ENCODE measurements around the gene ABHD16B. TPM values are rescaled to one million over a fixed set of nuclear protein-coding genes. Genes with fewer than 3 reads are reported as not detected.
"Not testable (repeated sequence)": the region's sequence is repeated elsewhere in the genome, so short reads cannot be mapped to it uniquely, and the experiment has no call there.

The ABHD16B gene
- total RNA-seq, 1 experiment from 2014 or later = not detected

GRCh38 chr20:63864978-63865640, 3.8 kb downstream of the ABHD16B start, which contains the start of gene TPD52L2:
TPD52L2 (plus strand) TSS chr20:63865270; CDS start chr20:63865366, 96 bp downstream.
- peak; percentile 99 for DNase-seq (ENCODE audit: low read depth)
- in situ Hi-C loops (cut with HindIII; ENCODE audit: low pct_unique_long_range_greater_than_20kb, low sequenced_read_pairs) = no loop called here

- in situ Hi-C loops (cut with HindIII; ENCODE audit: low pct_unique_long_range_greater_than_20kb, low sequenced_read_pairs); DNase-seq (ENCODE audit: low read depth): not testable (repeated sequence)
These were observed 5.7 kb downstream of the ABHD16B start for GRCh38 chr20:63867042-63867441.

DNA sequence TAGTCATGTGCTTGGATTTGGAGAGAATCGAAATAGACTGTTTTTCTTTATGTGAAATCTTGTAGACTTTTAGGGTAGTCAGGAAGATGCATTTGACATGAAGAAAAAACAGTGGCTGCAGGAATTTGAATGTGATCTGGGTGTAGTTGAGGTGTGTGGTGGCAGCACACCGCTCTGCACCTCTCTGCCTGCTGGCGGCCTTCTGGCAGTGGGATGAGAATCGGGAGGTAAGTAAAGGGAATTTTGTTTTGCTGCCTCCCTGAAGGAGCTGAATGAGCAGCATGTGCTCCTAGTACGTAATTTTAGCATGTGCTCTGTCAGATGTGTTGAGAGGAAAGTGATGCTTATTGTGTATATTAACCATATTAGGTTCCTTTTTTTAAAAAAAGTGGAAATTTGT, 7.0 kb downstream of the ABHD16B start:
- in situ Hi-C loops (cut with HindIII; ENCODE audit: low pct_unique_long_range_greater_than_20kb, low sequenced_read_pairs) = no loop called here
- no peak for DNase-seq (ENCODE audit: low read depth)

DNA sequence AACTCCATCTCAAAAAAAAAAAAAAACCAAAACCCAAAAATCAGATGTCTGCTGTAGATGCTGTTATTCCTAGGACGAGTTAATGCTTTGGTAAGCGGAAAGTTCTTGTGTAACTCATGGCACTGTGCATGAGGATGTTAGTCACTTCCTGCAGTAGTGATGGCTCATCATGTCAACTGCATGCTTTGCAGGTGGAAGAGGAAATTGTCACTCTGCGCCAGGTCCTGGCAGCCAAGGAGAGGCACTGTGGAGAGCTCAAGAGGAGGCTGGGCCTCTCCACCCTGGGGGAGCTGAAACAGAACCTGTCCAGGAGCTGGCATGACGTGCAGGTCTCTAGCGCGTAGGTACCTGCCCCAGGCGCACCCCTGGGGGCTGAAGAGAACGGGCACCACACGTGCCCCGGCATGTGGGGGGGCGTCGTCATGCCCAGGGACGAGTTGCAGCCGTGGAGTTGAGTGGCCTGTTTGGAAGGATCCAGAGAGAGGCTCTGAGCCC, 12.2 kb downstream of the ABHD16B start:
- no peak for DNase-seq (ENCODE audit: low read depth)
- in situ Hi-C loops (cut with HindIII; ENCODE audit: low pct_unique_long_range_greater_than_20kb, low sequenced_read_pairs) = no loop called here

DNA sequence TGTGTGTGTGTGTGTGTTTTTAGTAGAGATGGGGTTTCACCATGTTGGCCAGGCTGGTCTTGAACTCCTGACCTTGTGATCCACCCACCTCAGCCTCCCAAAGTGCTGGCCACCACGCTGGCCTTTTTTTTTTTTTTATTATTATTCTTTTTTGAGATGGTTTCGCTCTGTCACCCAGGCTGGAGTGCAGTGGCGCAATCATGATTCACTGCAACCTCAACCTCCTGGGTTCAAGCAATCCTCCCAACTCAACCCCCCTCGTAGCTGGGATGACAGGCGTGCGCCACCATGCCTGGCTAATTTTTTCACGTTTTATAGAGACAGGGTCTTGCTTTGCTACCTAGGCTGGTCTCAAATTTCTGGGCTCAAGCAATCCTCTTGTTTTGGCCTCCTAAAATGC, 12.9 kb downstream of the ABHD16B start:
- DNase-seq (ENCODE audit: low read depth); in situ Hi-C loops (cut with HindIII; ENCODE audit: low pct_unique_long_range_greater_than_20kb, low sequenced_read_pairs): not testable (repeated sequence)

DNA sequence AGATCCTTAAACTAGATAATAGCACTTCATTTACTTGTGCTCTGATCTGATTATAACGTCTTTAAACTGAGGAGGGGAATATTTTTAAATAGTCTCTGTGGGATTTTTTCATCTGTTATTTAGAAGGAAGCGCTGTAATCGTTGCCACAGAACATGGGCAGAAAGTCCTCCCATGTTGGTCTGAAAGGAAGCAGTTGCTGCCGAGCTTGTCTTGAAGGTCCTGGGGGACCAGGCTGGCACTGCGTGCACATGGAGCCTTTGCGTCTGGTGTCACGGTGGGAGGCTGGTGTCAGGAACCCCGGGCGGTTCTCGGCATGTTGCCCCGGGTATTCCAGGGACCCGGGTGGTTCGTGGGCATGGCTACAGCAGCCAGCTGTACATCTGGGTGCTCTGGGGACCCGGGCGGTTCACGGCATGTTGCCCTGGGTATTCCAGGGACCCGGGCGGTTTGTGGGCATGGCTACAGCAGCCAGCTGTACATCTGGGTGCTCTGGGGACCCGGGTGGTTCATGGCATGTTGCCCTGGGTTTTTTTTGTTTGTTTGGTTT, 15.3 kb downstream of the ABHD16B start:
- DNase-seq (ENCODE audit: low read depth) = no peak
- in situ Hi-C loops (cut with HindIII; ENCODE audit: low pct_unique_long_range_greater_than_20kb, low sequenced_read_pairs) = no loop called here

GRCh38 chr20:63877755-63878470, 16.6 kb downstream of the ABHD16B start:
- in situ Hi-C loops (cut with HindIII; ENCODE audit: low pct_unique_long_range_greater_than_20kb, low sequenced_read_pairs) = no loop called here
- no peak for DNase-seq (ENCODE audit: low read depth)

- in situ Hi-C loops (cut with HindIII; ENCODE audit: low pct_unique_long_range_greater_than_20kb, low sequenced_read_pairs) = no loop called here
- DNase-seq (ENCODE audit: low read depth) = no peak
These were observed 17.8 kb downstream of the ABHD16B start for GRCh38 chr20:63878899-63879663.

- in situ Hi-C loops (cut with HindIII; ENCODE audit: low pct_unique_long_range_greater_than_20kb, low sequenced_read_pairs); DNase-seq (ENCODE audit: low read depth): not testable (repeated sequence)
These were observed 19.6 kb downstream of the ABHD16B start for GRCh38 chr20:63880901-63881300.

DNA sequence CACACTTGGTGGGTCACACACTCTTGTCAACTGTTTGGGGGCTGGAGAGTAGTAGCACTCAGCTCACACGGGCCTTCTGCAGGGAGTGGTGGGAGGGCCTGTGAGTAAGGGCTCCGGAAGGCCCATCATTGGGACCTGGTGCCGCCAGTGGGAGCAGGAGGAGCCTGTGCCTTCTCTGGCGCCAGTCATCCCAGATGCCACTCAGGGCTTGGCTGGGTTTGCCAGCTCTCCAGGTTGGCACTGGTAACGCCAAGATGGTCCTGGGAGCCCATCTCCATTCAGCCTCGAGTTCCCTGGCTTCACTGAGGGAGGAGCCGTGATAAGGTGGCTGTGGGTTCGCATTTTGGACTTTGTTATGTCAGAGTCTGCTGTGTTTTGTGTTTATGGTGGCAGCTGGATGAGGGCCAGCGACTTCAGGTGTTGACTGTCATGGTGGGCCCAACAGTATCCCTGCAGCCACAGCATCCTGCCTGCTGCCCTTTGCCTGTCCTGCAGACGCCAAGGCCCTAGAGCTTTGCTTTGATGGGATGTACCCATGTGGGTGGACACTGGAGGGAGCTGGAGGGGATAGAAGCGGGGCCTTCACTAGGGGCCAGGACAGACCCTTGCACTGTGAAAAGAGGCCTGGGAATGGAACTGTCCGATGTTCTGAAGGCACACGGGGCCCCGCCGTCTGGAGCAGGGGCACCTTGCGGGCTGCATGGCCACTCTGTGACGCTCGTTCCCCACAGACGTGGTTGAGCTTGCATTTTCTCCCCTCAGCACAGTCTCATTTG, 20.3 kb downstream of the ABHD16B start:
- no peak for DNase-seq (ENCODE audit: low read depth)
- in situ Hi-C loops (cut with HindIII; ENCODE audit: low pct_unique_long_range_greater_than_20kb, low sequenced_read_pairs) = no loop called here

DNA sequence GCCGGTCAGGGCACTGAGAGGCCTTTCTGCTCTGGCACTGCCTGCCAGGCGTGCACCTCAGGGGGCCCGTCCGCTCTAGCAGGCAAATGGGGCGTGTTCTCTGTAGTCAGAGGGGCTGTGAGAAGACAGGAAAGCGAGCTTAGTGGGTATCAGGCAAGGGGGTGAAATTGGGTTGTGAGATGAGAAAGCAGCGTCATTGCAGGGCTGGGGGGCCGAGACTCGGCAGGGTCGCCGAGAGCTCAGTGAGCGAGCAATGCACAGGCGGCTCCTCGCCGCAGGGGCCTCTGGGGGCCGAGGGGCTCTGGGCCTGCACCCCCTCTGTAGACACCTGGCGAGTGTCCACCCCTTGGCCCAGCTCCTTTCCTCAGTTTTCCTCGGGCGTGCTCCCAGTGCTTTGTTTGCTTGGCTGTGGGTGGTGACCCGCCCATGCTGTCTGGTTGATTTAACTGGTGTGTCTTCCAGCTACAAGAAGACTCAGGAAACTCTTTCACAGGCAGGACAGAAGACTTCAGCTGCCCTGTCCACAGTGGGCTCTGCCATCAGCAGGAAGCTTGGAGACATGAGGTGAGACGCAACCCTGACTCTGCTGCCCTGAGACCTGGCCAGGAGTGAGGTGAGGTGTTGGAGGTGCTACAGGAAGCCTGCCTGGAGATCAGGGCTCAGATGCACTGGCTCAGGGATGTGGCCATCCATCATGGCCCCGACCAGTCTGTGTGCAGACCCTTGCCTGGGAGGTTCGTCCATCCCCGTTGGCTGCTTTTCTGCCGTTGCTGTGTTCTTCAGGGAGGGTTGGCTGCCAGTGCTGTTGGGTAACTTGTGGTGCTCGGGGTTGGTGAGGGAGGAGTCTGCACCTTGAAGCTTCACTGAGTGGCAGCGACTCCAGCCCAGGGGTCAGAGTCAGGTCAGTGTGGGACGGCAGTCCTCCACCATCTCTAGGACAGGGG, 21.2 kb downstream of the ABHD16B start:
- DNase-seq (ENCODE audit: low read depth) = no peak
- in situ Hi-C loops (cut with HindIII; ENCODE audit: low pct_unique_long_range_greater_than_20kb, low sequenced_read_pairs) = no loop called here

DNA sequence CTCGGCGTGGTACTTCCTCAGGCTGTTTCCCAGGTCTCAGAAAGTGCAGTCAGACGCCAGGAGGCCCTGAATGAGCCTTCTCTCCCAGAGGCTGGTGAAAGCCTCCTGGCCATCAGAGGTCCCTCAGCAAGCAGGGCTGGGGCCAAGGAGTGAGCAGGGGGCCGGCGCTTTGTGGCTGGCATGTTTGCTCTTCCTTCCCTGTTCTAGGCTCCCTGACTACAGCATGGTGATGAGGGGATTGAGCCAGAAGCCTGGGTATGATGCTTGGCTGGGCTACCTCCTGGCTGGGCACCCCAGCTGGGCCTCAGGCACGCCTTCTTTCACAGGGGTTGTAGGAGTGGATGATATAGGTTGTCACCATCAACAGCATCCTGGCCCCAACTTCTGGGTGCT, 21.9 kb downstream of the ABHD16B start:
- no peak for DNase-seq (ENCODE audit: low read depth)
- in situ Hi-C loops (cut with HindIII; ENCODE audit: low pct_unique_long_range_greater_than_20kb, low sequenced_read_pairs) = no loop called here

- no peak for DNase-seq (ENCODE audit: low read depth)
- in situ Hi-C loops (cut with HindIII; ENCODE audit: low pct_unique_long_range_greater_than_20kb, low sequenced_read_pairs) = no loop called here
These were observed 23.4 kb downstream of the ABHD16B start for GRCh38 chr20:63884506-63885263.

DNA sequence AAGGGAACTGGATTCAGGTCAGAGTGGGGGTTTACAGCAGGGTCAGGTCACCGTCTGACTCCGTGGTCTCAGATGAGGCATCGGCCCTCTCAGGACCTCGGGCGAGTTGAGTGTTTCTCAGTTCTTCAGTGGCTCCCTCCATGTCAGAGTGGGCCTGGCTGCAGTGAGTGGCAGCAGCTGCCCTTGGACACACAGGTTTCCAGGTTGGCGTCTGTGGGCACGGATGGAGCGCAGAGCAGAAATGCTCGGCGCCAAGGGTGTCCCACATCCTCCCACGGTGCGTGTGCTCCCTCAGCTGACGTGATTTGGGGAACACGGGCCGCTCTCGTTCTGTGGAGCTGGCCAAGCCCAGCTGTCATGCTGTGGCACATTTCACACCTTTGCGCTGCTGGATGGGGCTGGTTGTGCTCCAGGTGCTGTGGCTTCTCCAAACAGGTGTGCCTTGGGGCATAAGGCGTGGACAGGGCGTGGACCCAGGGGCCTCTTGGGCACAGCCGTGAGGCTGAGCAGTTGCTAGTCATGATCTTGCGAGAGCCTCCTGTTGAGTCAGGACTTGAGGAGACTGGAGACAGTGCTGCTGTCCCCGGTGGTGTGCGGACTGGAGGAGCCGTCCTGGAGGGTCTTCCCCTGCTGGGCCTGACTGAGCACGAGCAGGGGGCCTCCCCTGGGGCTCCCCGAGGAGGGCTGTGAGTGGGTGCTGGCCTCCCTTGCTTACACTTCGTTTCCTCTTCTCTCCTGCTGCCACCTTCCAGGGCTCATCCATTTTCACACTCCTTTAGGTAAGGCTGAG, 24.2 kb downstream of the ABHD16B start:
- in situ Hi-C loops (cut with HindIII; ENCODE audit: low pct_unique_long_range_greater_than_20kb, low sequenced_read_pairs) = no loop called here
- no peak for DNase-seq (ENCODE audit: low read depth)

GRCh38 chr20:63886054-63886419, 24.7 kb downstream of the ABHD16B start:
- no peak for DNase-seq (ENCODE audit: low read depth)
- in situ Hi-C loops (cut with HindIII; ENCODE audit: low pct_unique_long_range_greater_than_20kb, low sequenced_read_pairs) = no loop called here

GRCh38 chr20:63886921-63887320, 25.6 kb downstream of the ABHD16B start:
- in situ Hi-C loops (cut with HindIII; ENCODE audit: low pct_unique_long_range_greater_than_20kb, low sequenced_read_pairs) = no loop called here
- DNase-seq (ENCODE audit: low read depth) = no peak

All from Caki2 (cell line).